IMR-90 (cell line): ENCODE measurements around the gene AVPR1A. TPM values are rescaled to one million over a fixed set of nuclear protein-coding genes. Genes with fewer than 3 reads are reported as not detected.

Source experiments
- ATAC-seq: fragments of 200-7000 bp; cut with Tn5 transposase; 2 replicates; pipeline ENCODE4 v1.9.1; 2020; ENCODE audit warnings: low read depth, mild to moderate bottlenecking, moderate library complexity
- BruUV-seq: library from RNA; stranded (reverse); fragments of 400-500 nt; replicated peaks from 2 replicates; lab custom pipeline; 2021; lab: Mats Ljungman, UMichigan
- CTCF ChIA-PET: fragments of 300-600 bp; formaldehyde crosslinking; extraction: SDS; loops from one replicate; lab custom pipeline; 2021; ENCODE audit warnings: antibody characterized with exemption; lab: Yijun Ruan, JAX
- POLR2A ChIA-PET: fragments of 300-600 bp; sonication (Branson Sonifier 250); formaldehyde crosslinking; loops from one replicate; lab custom pipeline; 2022; ENCODE audit warnings: antibody characterized with exemption; ENCODE audit not compliant: unreplicated experiment; lab: Charles Lee
- DNase-seq: peaks from one replicate; pipeline ENCODE4 v3.0.0; 2013
- H2AFZ ChIP-seq: replicated peaks from 2 replicates; pipeline ENCODE3; 2013; ENCODE audit warnings: low read length, mild to moderate bottlenecking; ENCODE audit not compliant: poor library complexity
- H2AK5ac ChIP-seq: 2 replicates; pipeline ENCODE4 v1.6.1; 2013; ENCODE audit warnings: low read depth, low read length, inconsistent platforms
- H2AK9ac ChIP-seq: replicated peaks from 2 replicates; pipeline ENCODE3; 2013; ENCODE audit warnings: mild to moderate bottlenecking, low read depth, low read length, moderate library complexity; ENCODE audit not compliant: poor library complexity
- H2BK120ac ChIP-seq: 2 replicates; pipeline ENCODE4 v1.6.1; 2013; ENCODE audit warnings: low read depth, low read length, inconsistent platforms
- H2BK15ac ChIP-seq: 3 replicates; pipeline ENCODE4 v1.6.1; 2013; ENCODE audit warnings: low read depth, low read length, inconsistent platforms
- H2BK20ac ChIP-seq: 2 replicates; pipeline ENCODE4 v1.6.1; 2013; ENCODE audit warnings: low read depth, mild to moderate bottlenecking, inconsistent platforms, low read length, moderate library complexity
- H2BK5ac ChIP-seq: 2 replicates; pipeline ENCODE4 v1.6.1; 2013; ENCODE audit warnings: mild to moderate bottlenecking, low read depth, low read length, inconsistent platforms; ENCODE audit not compliant: poor library complexity, severe bottlenecking
- H3K14ac ChIP-seq: replicated peaks from 2 replicates; pipeline ENCODE4 v1.6.1; 2013; ENCODE audit warnings: low read depth, low read length, inconsistent platforms
- H3K18ac ChIP-seq: 2 replicates; pipeline ENCODE4 v1.6.1; 2013; ENCODE audit warnings: low read depth, low read length, control low read depth
- H3K23ac ChIP-seq: 2 replicates; pipeline ENCODE4 v1.6.1; 2013; ENCODE audit warnings: low read depth, low read length, inconsistent platforms
- H3K27ac ChIP-seq: 2 replicates; pipeline ENCODE4 v1.5.1; 2013; ENCODE audit warnings: mild to moderate bottlenecking, control low read depth, low read length; ENCODE audit not compliant: insufficient read depth
- H3K27me3 ChIP-seq: 2 replicates; pipeline ENCODE4 v1.6.1; 2013; ENCODE audit warnings: low read length; ENCODE audit not compliant: control insufficient read depth, insufficient read depth
- H3K36me3 ChIP-seq: 2 replicates; pipeline ENCODE4 v1.6.1; 2013; ENCODE audit warnings: low read length, mixed read lengths; ENCODE audit not compliant: control insufficient read depth, insufficient read depth
- H3K4ac ChIP-seq: 2 replicates; pipeline ENCODE4 v1.6.1; 2013; ENCODE audit warnings: low read depth, low read length, inconsistent platforms
- H3K4me1 ChIP-seq: 2 replicates; pipeline ENCODE4 v1.6.1; 2013; ENCODE audit warnings: low read length, mixed read lengths; ENCODE audit not compliant: control insufficient read depth, insufficient read depth
- H3K4me2 ChIP-seq: 2 replicates; pipeline ENCODE4 v1.6.1; 2013; ENCODE audit warnings: low read depth, mild to moderate bottlenecking, control low read depth, low read length, moderate library complexity
- H3K4me3 ChIP-seq: 2 replicates; pipeline ENCODE4 v1.5.1; 2013; ENCODE audit warnings: low read depth, mild to moderate bottlenecking, control low read depth, low read length, moderate library complexity; ENCODE audit not compliant: insufficient read depth
- H3K56ac ChIP-seq: 2 replicates; pipeline ENCODE4 v1.6.1; 2013; ENCODE audit warnings: low read length, inconsistent platforms; ENCODE audit not compliant: insufficient read depth; ENCODE audit errors: extremely low read depth
- H3K79me1 ChIP-seq, 2 experiments: 2 replicates each; pipeline ENCODE4 v1.6.1; 2013; ENCODE audit warnings: low read length in 2 of 2, inconsistent platforms in 1 of 2, low read depth in 1 of 2
- H3K9ac ChIP-seq: 2 replicates; pipeline ENCODE4 v1.6.1; 2013; ENCODE audit warnings: low read depth, low read length, control low read depth
- H3K9me1 ChIP-seq: 2 replicates; pipeline ENCODE4 v1.6.1; 2013; ENCODE audit warnings: low read length, inconsistent platforms; ENCODE audit not compliant: insufficient read depth
- H3K9me3 ChIP-seq: 2 replicates; pipeline ENCODE4 v1.6.1; 2013; ENCODE audit warnings: low read length; ENCODE audit not compliant: control insufficient read depth, insufficient read depth
- H4K20me1 ChIP-seq: 2 replicates; pipeline ENCODE4 v1.6.1; 2013; ENCODE audit warnings: low read length, inconsistent platforms; ENCODE audit not compliant: insufficient read depth
- H4K5ac ChIP-seq: 2 replicates; pipeline ENCODE4 v1.6.1; 2013; ENCODE audit warnings: mild to moderate bottlenecking, low read depth, low read length, control low read depth
- H4K8ac ChIP-seq, 2 experiments: 2 replicates each; pipeline ENCODE4 v1.6.1; 2013; ENCODE audit warnings: low read depth in 2 of 2, low read length in 2 of 2, control low read depth in 1 of 2, inconsistent platforms in 1 of 2
- H4K91ac ChIP-seq: 2 replicates; pipeline ENCODE4 v1.6.1; 2013; ENCODE audit warnings: low read depth, low read length, inconsistent platforms; ENCODE audit not compliant: insufficient read depth
- BHLHE40 ChIP-seq: fragments of 150-350 bp; IDR thresholded peaks from 2 replicates; pipeline ENCODE4 v1.6.1; 2016; ENCODE audit warnings: mild to moderate bottlenecking, low read depth, low read length
- CEBPB ChIP-seq: IDR thresholded peaks from 2 replicates; pipeline ENCODE4 v1.6.1; 2012; ENCODE audit warnings: low read depth, low read length, improper control_type of control experiment
- CHD1 ChIP-seq: IDR thresholded peaks from 2 replicates; pipeline ENCODE4 v1.6.1; 2012; ENCODE audit warnings: low read depth, low read length, improper control_type of control experiment
- CTCF ChIP-seq: conservative IDR thresholded peaks from 2 replicates; pipeline ENCODE4 v1.5.1; 2012; ENCODE audit warnings: mild to moderate bottlenecking, low read depth, low read length, improper control_type of control experiment
- ELK1 ChIP-seq: fragments of 150-350 bp; IDR thresholded peaks from 2 replicates; pipeline ENCODE4 v1.6.1; 2016; ENCODE audit warnings: low read depth, mild to moderate bottlenecking, low read length, moderate library complexity, borderline replicate concordance
- FOS ChIP-seq: fragments of 150-350 bp; IDR thresholded peaks from 2 replicates; pipeline ENCODE4 v1.6.1; 2016; ENCODE audit warnings: low read depth, low read length
- MAFK ChIP-seq: IDR thresholded peaks from 2 replicates; pipeline ENCODE4 v1.6.1; 2012; ENCODE audit warnings: low read depth, low read length, improper control_type of control experiment
- MAZ ChIP-seq: IDR thresholded peaks from 2 replicates; pipeline ENCODE4 v1.6.1; 2012; ENCODE audit warnings: low read depth, mild to moderate bottlenecking, low read length, improper control_type of control experiment, moderate library complexity, borderline replicate concordance
- MXI1 ChIP-seq: IDR thresholded peaks from 2 replicates; pipeline ENCODE4 v1.6.1; 2012; ENCODE audit warnings: low read depth, mild to moderate bottlenecking, low read length, moderate library complexity, borderline replicate concordance
- NFE2L2 ChIP-seq: fragments of 150-350 bp; IDR thresholded peaks from 2 replicates; pipeline ENCODE4 v1.6.1; 2016; ENCODE audit warnings: low read depth, mild to moderate bottlenecking, low read length
- POLR2A ChIP-seq: IDR thresholded peaks from 2 replicates; pipeline ENCODE4 v1.6.1; 2012; ENCODE audit warnings: mild to moderate bottlenecking, low read depth, low read length
- RAD21 ChIP-seq: IDR thresholded peaks from 2 replicates; pipeline ENCODE4 v1.6.1; 2012; ENCODE audit warnings: low read length, improper control_type of control experiment
- RCOR1 ChIP-seq: IDR thresholded peaks from 2 replicates; pipeline ENCODE4 v1.6.1; 2012; ENCODE audit warnings: mild to moderate bottlenecking, low read length, improper control_type of control experiment; ENCODE audit not compliant: insufficient replicate concordance
- RFX5 ChIP-seq: IDR thresholded peaks from 2 replicates; pipeline ENCODE4 v1.8.0; 2012; ENCODE audit warnings: low read depth, mild to moderate bottlenecking, low read length, moderate library complexity
- SMC3 ChIP-seq: fragments of 150-350 bp; IDR thresholded peaks from 2 replicates; pipeline ENCODE4 v1.6.1; 2016; ENCODE audit warnings: low read depth, mild to moderate bottlenecking, antibody characterized with exemption, low read length, moderate library complexity
- USF2 ChIP-seq: fragments of 150-350 bp; IDR thresholded peaks from 2 replicates; pipeline ENCODE4 v1.6.1; 2017; ENCODE audit warnings: mild to moderate bottlenecking, antibody characterized with exemption, low read length, low read depth
- WGBS, 2 experiments: methylation state at CpG; one replicate each; pipeline versions ENCODE4 v1.1.5 to v1.1.7; 2013; ENCODE audit warnings: missing lambda C conversion rate in 2 of 2; ENCODE audit not compliant: insufficient read length in 1 of 2; ENCODE audit errors: extremely low coverage in 2 of 2; 5-methylcytosine and 5-hydroxymethylcytosine counted together
- dilution Hi-C: fragments of 300-500 bp; cut with HindIII; formaldehyde crosslinking; loops from one replicate; pipeline ENCODE4 v1.14.3; 2018; ENCODE audit warnings: low sequenced_read_pairs; ENCODE audit not compliant: unreplicated experiment
- in situ Hi-C: fragments of 300-500 bp; cut with MboI; formaldehyde crosslinking; loops from 3 replicates; pipeline ENCODE4 v1.14.3; 2019; ENCODE audit warnings: low sequenced_read_pairs, inconsistent platforms, mixed read lengths
- intact Hi-C: fragments of 100-400 bp; cut with micrococcal nuclease; formaldehyde crosslinking; loops from 2 replicates; pipeline ENCODE4 v1.10.0; 2022
- polyA plus RNA-seq, 3 experiments: library from polyadenylated mRNA; depleted of rRNA; stranded (reverse); fragments of >200 nt; gene quantifications; 2 replicates each; pipeline ENCODE4 v1.2.3, GENCODE V29; 2012; ENCODE audit warnings: low replicate concordance in 1 of 3
- total RNA-seq: library from RNA; depleted of rRNA; stranded (reverse); fragments of >200 nt; gene quantifications from 2 replicates; pipeline ENCODE4 v1.2.3, GENCODE V29; 2012

The AVPR1A gene
- total and polyA plus RNA-seq, 2 of the 4 experiments (the other 2 are of a cell fraction): not detected

GRCh38 chr12:63152321-63152700 lies 1.3 kb upstream of the AVPR1A start:
- Histone ChIP-seq H4K91ac (no peak overlapping the region), H2BK15ac (no peak overlapping the region), H3K4me2 (no peak overlapping the region), H3K27ac (no peak overlapping the region), H2BK5ac (no peak overlapping the region), H3K4me1 (no peaks in the 10 kb centered on the region), H3K27me3 (peaks cover 27% of the 10 kb centered on the region), H3K14ac (no peak overlapping the region), H3K9ac (no peak overlapping the region), H3K79me1 (no peaks in the 10 kb centered on the region), H3K36me3 (no peaks in the 10 kb centered on the region), H2AK5ac (no peak overlapping the region), H3K4me3 (no peak overlapping the region), H2AFZ (no peak overlapping the region), H4K20me1 (no peaks in the 10 kb centered on the region), H2BK120ac (no peak overlapping the region), H3K9me3 (peaks cover 5% of the 10 kb centered on the region), H3K23ac (no peak overlapping the region), H3K18ac (no peak overlapping the region), H3K56ac (no peak overlapping the region), H4K8ac (no peak overlapping the region), H2AK9ac (no peak overlapping the region), H4K5ac (no peak overlapping the region), H2BK20ac (no peak overlapping the region), H3K9me1 (no peaks in the 10 kb centered on the region), H3K4ac (no peak overlapping the region)
- intact Hi-C loops: no loop called here
- DNase-seq: no peak
- 21% methylated on average over 2 of the region's 7 CpGs; no CpG with 5 or more reads in 1 of the 2 experiments for WGBS, 2 experiments
- ChIA-PET POLR2A (no interaction called here), CTCF (interaction anchor here (0.6 to 2.2 kb wide), 10 partner anchors 9 to 349 kb away, joined by 3 to 10 read pairs (median 3); no protein-coding TSS in a partner anchor)
- in situ Hi-C loops: no loop called here
- TF ChIP-seq CEBPB: no peak
- no peak for TF ChIP-seq FOS
- TF ChIP-seq ELK1: no peak
- no peak for TF ChIP-seq CTCF
- no peak for TF ChIP-seq MAZ
- TF ChIP-seq CHD1: no peak
- TF ChIP-seq SMC3: no peak
- no peak for TF ChIP-seq USF2
- TF ChIP-seq RAD21: no peak
- no peak for TF ChIP-seq POLR2A
- no peak for TF ChIP-seq NFE2L2
- no peak for TF ChIP-seq RCOR1
- no peak for TF ChIP-seq BHLHE40
- no peak for TF ChIP-seq MXI1
- no peak for TF ChIP-seq RFX5
- TF ChIP-seq MAFK: no peak
- dilution Hi-C loops: no loop called here
- BruUV-seq: no TSS peak
- no peak for ATAC-seq
